AG10803 (cell line): ENCODE data around the gene LRTM1.

Experiments used
- DNase-seq: peaks from one replicate; pipeline ENCODE4 v3.0.0; 2010; ENCODE audit warnings: low read depth
- H3K4me3 ChIP-seq: 2 replicates; pipeline ENCODE4 v1.5.1; 2011; ENCODE audit warnings: mild to moderate bottlenecking, low read length, control low read depth
- CTCF ChIP-seq: conservative IDR thresholded peaks from 2 replicates; pipeline ENCODE4 v1.5.1; 2011; ENCODE audit warnings: mild to moderate bottlenecking, low read length, control low read depth, inconsistent platforms

Gene LRTM1

GRCh38 chr3:54918516-54918915 lies 9.3 kb downstream of the LRTM1 start:
- TF ChIP-seq CTCF = no peak
- no peak for DNase-seq
- H3K4me3 ChIP-seq = no peak overlapping the region

DNA sequence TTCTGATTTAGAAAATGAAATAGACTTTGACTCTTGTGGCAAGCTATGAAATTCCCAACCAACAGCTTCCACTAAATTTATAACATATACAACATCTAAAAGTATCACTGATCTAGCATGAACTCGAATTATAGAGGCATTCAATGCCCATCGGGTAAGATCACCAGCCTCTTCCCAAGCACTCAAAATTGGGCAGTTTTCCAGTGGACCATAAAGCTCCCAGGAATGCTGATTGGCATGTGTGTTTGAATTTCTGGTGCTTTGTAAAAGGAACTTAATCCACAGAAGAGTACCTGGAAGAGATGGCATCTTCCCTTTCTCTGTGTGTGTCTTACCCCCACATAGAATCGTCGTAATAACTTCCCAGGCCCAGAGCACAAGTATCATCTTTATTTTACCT lies 10.0 kb downstream of the LRTM1 start:
- TF ChIP-seq CTCF = no peak
- no peak overlapping the region for H3K4me3 ChIP-seq
- DNase-seq = peak; percentile 33

DNA sequence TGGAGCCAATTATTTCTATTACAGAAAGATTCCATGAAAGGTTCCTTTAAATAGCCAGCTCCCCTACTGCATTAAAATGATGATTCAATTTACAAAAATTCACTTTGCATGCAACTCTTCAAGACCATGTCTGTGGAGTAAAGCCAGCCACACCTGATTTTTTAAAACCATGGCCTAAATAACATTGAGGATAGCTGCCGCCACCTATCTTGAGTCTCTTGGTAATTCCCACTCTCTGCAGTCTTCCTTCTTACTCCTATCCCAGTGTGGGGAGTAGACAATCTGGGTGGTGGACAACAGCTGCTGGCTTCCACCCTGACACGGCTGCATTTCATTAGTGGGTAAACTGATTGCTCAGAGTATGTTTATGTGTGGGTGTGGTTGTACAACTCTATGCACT lies 10.7 kb downstream of the LRTM1 start:
- peak; percentile 86 for DNase-seq
- H3K4me3 ChIP-seq = no peak overlapping the region
- TF ChIP-seq CTCF = 0 out of 2 replicates have a peak, but pooled peaks have one; percentile 20

GRCh38 chr3:54916732-54917131 lies 11.1 kb downstream of the LRTM1 start:
- peak; percentile 47 for DNase-seq
- 0 out of 2 replicates have a peak, but pooled peaks have one; percentile 3 for TF ChIP-seq CTCF

DNA sequence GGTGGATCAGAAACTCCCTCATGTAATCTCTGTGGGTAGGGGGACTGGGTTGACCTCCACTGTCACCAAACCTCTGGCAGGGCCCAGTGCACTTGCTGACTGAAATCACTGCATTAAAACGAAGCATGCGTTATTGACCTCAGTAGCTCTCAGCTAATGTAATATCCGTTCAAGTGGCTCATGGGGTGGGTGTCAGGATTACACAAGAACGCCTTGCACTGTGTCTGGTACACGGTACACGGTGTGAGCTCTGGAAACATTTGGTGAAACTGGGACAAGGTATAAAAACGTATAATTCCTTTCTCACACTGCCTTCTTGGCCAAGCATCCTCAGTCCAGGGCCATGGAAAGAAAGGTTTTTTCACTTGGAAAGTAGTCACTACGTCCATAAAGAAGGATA lies 11.9 kb downstream of the LRTM1 start:
- no peak for TF ChIP-seq CTCF
- DNase-seq = no peak
- no peak overlapping the region for H3K4me3 ChIP-seq

More at GRCh38 chr3:54916732-54917131, 11.1 kb downstream of the LRTM1 start:
- H3K4me3 ChIP-seq = no peak overlapping the region

- TF ChIP-seq CTCF = no peak
- H3K4me3 ChIP-seq = no peak overlapping the region
- no peak for DNase-seq
These were observed 12.7 kb downstream of the LRTM1 start for GRCh38 chr3:54915181-54915580.

DNA sequence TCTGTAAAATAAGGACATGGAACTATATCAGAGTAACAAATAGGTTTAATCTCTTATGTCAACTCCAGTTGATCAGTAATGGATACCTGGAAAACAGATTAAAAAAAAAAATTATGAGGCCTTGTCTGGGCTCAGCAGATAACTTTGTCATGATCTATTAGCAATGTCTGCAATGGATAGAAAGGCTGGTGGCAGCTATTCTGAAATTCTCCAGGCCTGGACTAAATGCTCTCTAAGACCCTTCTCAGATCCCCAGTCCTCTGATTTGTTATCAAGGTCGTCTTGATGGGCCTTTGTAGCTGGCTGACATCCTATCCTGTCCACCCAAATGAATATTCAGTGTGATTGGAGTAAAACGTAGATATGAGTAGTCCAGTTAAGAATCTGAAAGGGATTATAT lies 13.7 kb downstream of the LRTM1 start:
- H3K4me3 ChIP-seq = no peak overlapping the region
- TF ChIP-seq CTCF = no peak
- no peak for DNase-seq
